ENCODE data around the gene OBSCN.

The OBSCN gene

GRCh38 chr1:228332797-228333738 is 125.2 kb downstream of the OBSCN start:
- no peaks in the 10 kb centered on the region for H3K36me3 ChIP-seq (ENCODE audit: insufficient read depth, low read length)
- no peaks in the 10 kb centered on the region for H3K4me1 ChIP-seq (ENCODE audit: insufficient read depth, low read length)
- H3K27me3 ChIP-seq (ENCODE audit: control insufficient read depth in 1 of 2, insufficient read depth in 2 of 2, low read length in 2 of 2), result no peaks in the 10 kb centered on the region
- no peak overlapping the region for H3K4me3 ChIP-seq (ENCODE audit: low read depth in 1 of 2, low read length in 2 of 2)
- no peak overlapping the region for H3K9ac ChIP-seq (ENCODE audit: low read length)
- no peaks in the 10 kb centered on the region for H3K9me3 ChIP-seq (ENCODE audit: low read length)
- H3K27ac ChIP-seq (ENCODE audit: low read depth, low read length), result no peak overlapping the region

- Histone ChIP-seq H3K4me1 (ENCODE audit: insufficient read depth, low read length) (no peaks in the 10 kb centered on the region), H3K4me3 (ENCODE audit: low read depth in 1 of 2, low read length in 2 of 2) (no peak overlapping the region), H3K9me3 (ENCODE audit: low read length) (no peaks in the 10 kb centered on the region), H3K27me3 (ENCODE audit: control insufficient read depth in 1 of 2, insufficient read depth in 2 of 2, low read length in 2 of 2) (no peaks in the 10 kb centered on the region), H3K9ac (ENCODE audit: low read length) (no peak overlapping the region), H3K36me3 (ENCODE audit: insufficient read depth, low read length) (no peaks in the 10 kb centered on the region), H3K27ac (ENCODE audit: low read depth, low read length) (no peak overlapping the region)
Observed at GRCh38 chr1:228333739-228334115, 125.9 kb downstream of the OBSCN start.

GRCh38 chr1:228334226-228334935 is 126.5 kb downstream of the OBSCN start:
- no peaks in the 10 kb centered on the region for H3K4me1 ChIP-seq (ENCODE audit: insufficient read depth, low read length)
- H3K9ac ChIP-seq (ENCODE audit: low read length), result no peak overlapping the region
- no peaks in the 10 kb centered on the region for H3K9me3 ChIP-seq (ENCODE audit: low read length)
- H3K4me3 ChIP-seq (ENCODE audit: low read depth in 1 of 2, low read length in 2 of 2), result no peak overlapping the region
- H3K36me3 ChIP-seq (ENCODE audit: insufficient read depth, low read length), result no peaks in the 10 kb centered on the region
- H3K27ac ChIP-seq (ENCODE audit: low read depth, low read length), result no peak overlapping the region
- no peaks in the 10 kb centered on the region for H3K27me3 ChIP-seq (ENCODE audit: control insufficient read depth in 1 of 2, insufficient read depth in 2 of 2, low read length in 2 of 2)

- H3K4me3 ChIP-seq (ENCODE audit: low read depth in 1 of 2, low read length in 2 of 2), result no peak overlapping the region
- no peaks in the 10 kb centered on the region for H3K27me3 ChIP-seq (ENCODE audit: control insufficient read depth in 1 of 2, insufficient read depth in 2 of 2, low read length in 2 of 2)
- H3K9ac ChIP-seq (ENCODE audit: low read length), result no peak overlapping the region
- no peaks in the 10 kb centered on the region for H3K4me1 ChIP-seq (ENCODE audit: insufficient read depth, low read length)
- no peak overlapping the region for H3K27ac ChIP-seq (ENCODE audit: low read depth, low read length)
- H3K9me3 ChIP-seq (ENCODE audit: low read length), result no peaks in the 10 kb centered on the region
- H3K36me3 ChIP-seq (ENCODE audit: insufficient read depth, low read length), result no peaks in the 10 kb centered on the region
Observed at GRCh38 chr1:228334954-228335353, 127.1 kb downstream of the OBSCN start.

GRCh38 chr1:228335406-228336307 is 127.8 kb downstream of the OBSCN start:
- Histone ChIP-seq H3K9ac (ENCODE audit: low read length) (no peak overlapping the region), H3K27ac (ENCODE audit: low read depth, low read length) (no peak overlapping the region), H3K9me3 (ENCODE audit: low read length) (no peaks in the 10 kb centered on the region), H3K36me3 (ENCODE audit: insufficient read depth, low read length) (no peaks in the 10 kb centered on the region), H3K27me3 (ENCODE audit: control insufficient read depth in 1 of 2, insufficient read depth in 2 of 2, low read length in 2 of 2) (no peaks in the 10 kb centered on the region), H3K4me3 (ENCODE audit: low read depth in 1 of 2, low read length in 2 of 2) (no peak overlapping the region), H3K4me1 (ENCODE audit: insufficient read depth, low read length) (no peaks in the 10 kb centered on the region)

- Histone ChIP-seq H3K4me3 (ENCODE audit: low read depth in 1 of 2, low read length in 2 of 2) (no peak overlapping the region), H3K9ac (ENCODE audit: low read length) (no peak overlapping the region), H3K4me1 (ENCODE audit: insufficient read depth, low read length) (no peaks in the 10 kb centered on the region), H3K27ac (ENCODE audit: low read depth, low read length) (no peak overlapping the region), H3K36me3 (ENCODE audit: insufficient read depth, low read length) (no peaks in the 10 kb centered on the region), H3K9me3 (ENCODE audit: low read length) (no peaks in the 10 kb centered on the region), H3K27me3 (ENCODE audit: control insufficient read depth in 1 of 2, insufficient read depth in 2 of 2, low read length in 2 of 2) (no peaks in the 10 kb centered on the region)
Observed at GRCh38 chr1:228336308-228337030, 128.6 kb downstream of the OBSCN start.

- H3K9ac ChIP-seq (ENCODE audit: low read length), result no peak overlapping the region
Observed at GRCh38 chr1:228337031-228337564, 129.3 kb downstream of the OBSCN start.

GRCh38 chr1:228337711-228338520 is 130.1 kb downstream of the OBSCN start:
- Histone ChIP-seq H3K4me1 (ENCODE audit: insufficient read depth, low read length) (no peaks in the 10 kb centered on the region), H3K4me3 (ENCODE audit: low read depth in 1 of 2, low read length in 2 of 2) (no peak overlapping the region), H3K27ac (ENCODE audit: low read depth, low read length) (no peak overlapping the region), H3K9ac (ENCODE audit: low read length) (no peak overlapping the region), H3K36me3 (ENCODE audit: insufficient read depth, low read length) (no peaks in the 10 kb centered on the region), H3K9me3 (ENCODE audit: low read length) (no peaks in the 10 kb centered on the region), H3K27me3 (ENCODE audit: control insufficient read depth in 1 of 2, insufficient read depth in 2 of 2, low read length in 2 of 2) (no peaks in the 10 kb centered on the region)

More at GRCh38 chr1:228337031-228337564, 129.3 kb downstream of the OBSCN start:
- Histone ChIP-seq H3K36me3 (ENCODE audit: insufficient read depth, low read length) (no peaks in the 10 kb centered on the region), H3K27ac (ENCODE audit: low read depth, low read length) (no peak overlapping the region), H3K4me1 (ENCODE audit: insufficient read depth, low read length) (no peaks in the 10 kb centered on the region), H3K27me3 (ENCODE audit: control insufficient read depth in 1 of 2, insufficient read depth in 2 of 2, low read length in 2 of 2) (no peaks in the 10 kb centered on the region), H3K4me3 (ENCODE audit: low read depth in 1 of 2, low read length in 2 of 2) (no peak overlapping the region), H3K9me3 (ENCODE audit: low read length) (no peaks in the 10 kb centered on the region)

- no peaks in the 10 kb centered on the region for H3K4me1 ChIP-seq (ENCODE audit: insufficient read depth, low read length)
- H3K27me3 ChIP-seq (ENCODE audit: control insufficient read depth in 1 of 2, insufficient read depth in 2 of 2, low read length in 2 of 2), result no peaks in the 10 kb centered on the region
- no peaks in the 10 kb centered on the region for H3K9me3 ChIP-seq (ENCODE audit: low read length)
- H3K4me3 ChIP-seq (ENCODE audit: low read depth in 1 of 2, low read length in 2 of 2), result no peak overlapping the region
- no peaks in the 10 kb centered on the region for H3K36me3 ChIP-seq (ENCODE audit: insufficient read depth, low read length)
- H3K27ac ChIP-seq (ENCODE audit: low read depth, low read length), result no peak overlapping the region
- H3K9ac ChIP-seq (ENCODE audit: low read length), result no peak overlapping the region
Observed at GRCh38 chr1:228338521-228339051, 130.7 kb downstream of the OBSCN start.

Data from muscle layer of colon (tissue), 2 donors.